Measurements from ENCODE around the gene TOX3.

The TOX3 gene

DNA sequence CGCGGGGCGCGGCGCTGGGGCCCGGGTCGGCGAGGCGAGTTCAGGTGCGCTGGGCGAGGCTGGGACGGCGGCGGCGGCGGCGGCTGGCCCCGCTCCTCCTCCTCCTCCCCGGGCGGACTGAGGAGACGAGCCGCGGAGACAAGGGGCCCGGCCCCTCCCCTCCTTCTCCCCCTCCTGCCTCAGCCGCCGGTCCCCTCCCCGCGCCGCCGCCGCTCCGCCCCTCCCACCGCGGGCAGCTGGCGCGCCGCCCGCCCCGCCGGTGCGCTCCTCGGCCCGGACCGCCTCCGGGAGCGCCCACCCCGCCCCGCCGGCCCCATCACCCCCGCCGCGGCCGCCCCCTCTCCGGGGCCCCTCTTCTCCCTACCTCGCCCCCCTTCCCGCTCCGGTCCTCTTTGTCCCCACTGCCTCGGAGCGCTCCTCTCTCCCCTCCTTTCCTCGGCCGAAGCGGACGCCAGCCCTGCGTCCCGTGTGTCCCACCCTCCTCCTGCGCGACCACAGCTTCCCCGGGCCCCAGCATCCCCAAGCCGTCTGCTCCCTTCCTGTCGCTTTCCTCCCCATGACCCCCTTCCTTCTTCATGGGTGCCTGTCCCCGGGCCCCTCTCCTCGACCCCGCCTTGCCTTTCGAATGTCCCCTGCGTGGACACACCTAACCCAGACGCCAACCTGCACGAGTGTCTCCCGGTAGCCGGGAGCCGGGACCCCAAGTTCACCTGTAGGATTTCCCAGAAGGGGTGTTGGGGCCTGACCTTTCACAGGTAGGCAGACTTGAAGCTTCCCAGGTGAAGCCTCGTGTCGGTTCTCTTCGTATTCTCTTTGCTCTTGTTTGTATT lies at the start of gene TOX3:
Gene TOX3 (minus strand): TSS at position 140 of the 830 bp plus-strand sequence. CDS start 420 bp downstream, outside the sequence.
- DNase-seq (ENCODE audit: low spot score): peak; percentile 11

- DNase-seq (ENCODE audit: low spot score): no peak
Observed at GRCh38 chr16:52592778-52593177, 45.8 kb upstream of the TOX3 start.

DNA sequence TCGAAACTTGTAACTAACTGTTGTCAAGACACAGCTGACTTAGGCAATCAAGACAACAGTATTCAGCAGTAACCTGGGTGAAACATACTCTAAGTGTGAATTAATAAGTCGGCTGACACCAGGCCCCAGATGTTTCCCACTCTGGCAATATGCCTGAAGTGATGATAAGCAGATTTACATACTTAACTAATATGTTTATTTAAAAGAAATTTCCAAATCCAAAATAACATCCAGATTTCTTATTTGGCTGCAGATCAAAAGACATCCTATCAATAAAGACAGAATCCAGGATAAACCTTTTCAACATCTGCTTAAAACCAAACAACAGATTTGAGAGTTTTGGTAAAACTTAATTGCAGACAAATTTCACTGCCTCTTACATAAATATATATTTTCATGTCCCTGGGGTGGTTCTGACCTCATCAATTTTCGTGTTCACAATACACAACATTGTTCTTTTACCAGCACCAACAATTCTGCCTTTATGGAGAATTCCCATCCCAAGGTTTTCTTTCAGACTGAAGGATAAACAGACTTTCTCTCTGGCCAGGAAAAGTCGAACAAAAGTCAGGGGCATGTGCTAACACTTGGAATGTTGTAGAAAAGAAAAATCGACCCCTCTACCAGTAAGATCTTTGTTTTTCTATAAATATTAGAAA lies 45.1 kb upstream of the TOX3 start:
- no peak for DNase-seq (ENCODE audit: low spot score)

- no peak for DNase-seq (ENCODE audit: low spot score)
Observed at GRCh38 chr16:52591471-52591870, 44.5 kb upstream of the TOX3 start.

DNA sequence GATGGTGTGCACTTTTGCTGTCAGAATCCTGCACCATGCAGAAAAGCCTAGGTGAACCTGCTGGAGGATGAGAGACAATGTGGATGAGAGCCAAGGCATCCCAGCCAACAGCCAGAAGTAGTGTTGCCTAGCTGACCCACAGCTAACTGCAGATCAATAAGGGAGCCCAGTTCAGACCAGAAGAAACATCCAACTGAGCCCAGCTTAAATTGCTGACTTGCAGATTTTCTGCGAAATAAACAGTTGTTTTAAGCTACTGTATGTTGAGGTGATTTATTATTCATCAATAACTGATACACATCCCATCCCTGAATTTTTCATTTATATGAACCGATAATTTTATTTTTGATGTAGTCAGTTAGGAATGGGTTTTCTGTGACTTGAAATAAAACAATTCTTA lies 39.2 kb upstream of the TOX3 start:
- no peak for DNase-seq (ENCODE audit: low spot score)

GRCh38 chr16:52584354-52585320 lies 37.7 kb upstream of the TOX3 start:
- DNase-seq (ENCODE audit: low spot score): no peak

- no peak for DNase-seq (ENCODE audit: low spot score)
Observed at GRCh38 chr16:52581530-52581929, 34.6 kb upstream of the TOX3 start.

DNA sequence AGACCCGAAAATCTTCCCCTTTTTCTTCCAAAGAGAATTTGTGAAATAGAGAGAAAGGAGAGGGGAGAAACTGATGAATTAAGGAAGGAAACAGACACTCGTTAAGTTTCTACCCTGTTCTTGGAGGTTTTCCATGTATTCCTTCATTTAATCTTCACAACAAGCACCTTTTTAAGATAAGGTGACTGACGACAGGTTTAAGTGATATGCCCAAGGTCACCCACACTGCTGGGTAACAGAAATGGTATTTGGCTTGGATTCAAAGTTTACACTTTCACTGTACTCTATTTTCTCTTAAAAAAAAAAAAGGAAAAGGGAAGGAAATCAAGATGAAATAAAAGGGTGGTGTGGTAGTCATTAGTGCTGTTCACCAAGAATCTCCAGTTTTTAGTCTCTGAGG lies 33.5 kb upstream of the TOX3 start:
- no peak for DNase-seq (ENCODE audit: low spot score)

DNA sequence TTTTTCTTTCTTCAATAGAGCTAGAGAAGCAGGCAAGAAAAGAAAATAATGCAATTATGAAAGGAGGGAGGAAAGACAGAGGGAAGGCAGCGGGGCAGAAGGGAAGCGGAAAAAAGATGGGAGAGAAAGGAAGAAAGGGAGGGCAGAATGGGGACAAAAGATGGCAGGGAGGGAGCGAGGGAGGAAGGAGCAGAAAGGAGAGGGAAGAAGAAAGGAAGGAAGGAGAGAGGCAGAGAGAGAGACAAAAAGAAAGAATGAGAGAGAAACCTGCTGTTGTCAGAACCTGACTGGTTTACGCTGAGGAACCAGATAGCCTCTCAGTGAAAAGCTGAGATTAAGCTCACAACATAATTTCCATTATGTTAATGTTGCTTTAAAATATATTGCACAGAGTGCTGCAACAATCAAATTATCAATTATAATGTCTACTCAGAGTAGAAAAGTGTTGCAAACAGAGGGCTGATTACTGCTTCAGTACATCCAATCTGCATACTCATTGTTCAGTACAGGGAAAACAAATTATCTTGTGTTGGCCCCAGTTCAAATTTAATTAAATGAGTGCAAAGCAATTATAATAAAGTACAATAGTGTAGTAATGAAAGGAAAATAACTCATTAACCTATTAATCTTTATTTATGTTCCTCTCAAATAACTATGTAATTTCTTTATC lies 32.0 kb upstream of the TOX3 start:
- no peak for DNase-seq (ENCODE audit: low spot score)

- DNase-seq (ENCODE audit: low spot score): no peak
Observed at GRCh38 chr16:52578007-52578828, 31.3 kb upstream of the TOX3 start.

DNA sequence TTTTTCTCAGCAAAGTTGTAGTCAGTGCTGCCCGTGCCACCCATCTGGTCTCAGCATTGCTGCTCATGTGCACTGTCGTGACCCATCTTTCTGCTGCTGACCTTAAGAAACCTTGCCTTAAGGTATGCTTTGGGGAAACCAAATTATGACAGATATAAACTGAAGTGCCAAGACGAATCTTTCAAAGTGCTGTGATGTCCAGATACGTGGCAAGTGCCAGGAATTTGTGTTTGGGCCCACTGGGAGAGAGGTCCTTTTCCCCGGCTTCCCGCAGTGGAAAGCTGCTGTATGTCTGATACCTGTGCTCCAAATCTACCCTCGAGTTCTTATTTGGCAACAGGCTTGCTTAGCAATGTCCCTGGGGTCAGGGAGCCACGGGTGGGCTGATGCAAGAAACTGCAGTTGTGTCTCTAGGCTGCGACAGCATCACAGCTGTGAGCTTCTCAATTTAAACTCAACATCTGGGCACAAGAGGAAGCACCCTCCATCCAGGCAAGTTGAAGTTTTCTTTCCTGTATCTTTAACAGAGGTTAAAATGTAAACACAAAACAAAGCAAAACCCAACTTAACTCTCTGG lies 30.3 kb upstream of the TOX3 start:
- no peak for DNase-seq (ENCODE audit: low spot score)

DNA sequence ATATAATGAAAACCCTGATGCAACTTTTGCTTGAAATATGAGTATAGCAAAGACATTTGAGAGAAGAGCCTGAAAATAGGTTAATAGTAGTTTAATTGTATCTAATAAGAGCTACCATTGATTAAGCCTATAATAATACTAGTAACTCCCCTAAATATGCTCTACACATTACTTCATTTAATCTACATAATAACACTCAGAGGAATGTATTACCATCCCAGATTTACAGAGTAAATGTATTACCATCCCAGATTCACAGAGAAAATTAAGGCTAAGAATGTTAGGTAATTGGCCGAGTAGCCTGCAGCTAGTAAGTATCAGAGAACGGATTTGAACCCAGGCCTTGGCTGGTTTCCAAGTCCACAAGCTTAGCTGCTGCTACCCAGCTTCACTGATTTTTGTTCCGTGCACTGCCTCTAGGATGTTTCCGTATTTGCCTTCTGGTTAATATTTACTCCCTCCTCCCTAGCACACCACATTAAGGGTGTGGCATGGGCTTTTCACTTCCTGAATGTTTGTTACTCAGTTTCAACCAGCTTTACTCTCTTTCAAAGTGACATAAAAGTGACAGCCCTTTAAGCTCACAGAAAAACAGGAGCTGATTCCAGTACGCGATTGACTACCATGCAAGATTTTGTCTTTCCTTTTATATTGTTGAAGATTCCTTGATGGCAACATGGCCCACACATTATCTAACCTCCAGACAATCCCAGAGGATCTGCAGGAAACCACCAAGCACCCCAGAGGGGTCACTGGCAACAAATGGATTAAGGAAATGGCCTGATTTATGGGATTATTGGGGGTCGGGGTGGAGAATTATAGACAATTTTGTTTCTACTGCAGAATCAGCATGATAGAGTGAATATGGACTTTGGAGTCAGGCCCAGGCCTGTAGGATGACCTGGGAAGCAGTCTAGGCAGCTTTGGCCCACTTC lies 26.7 kb upstream of the TOX3 start:
- DNase-seq (ENCODE audit: low spot score): no peak

GRCh38 chr16:52572656-52573055 lies 25.7 kb upstream of the TOX3 start:
- DNase-seq (ENCODE audit: low spot score): no peak

DNA sequence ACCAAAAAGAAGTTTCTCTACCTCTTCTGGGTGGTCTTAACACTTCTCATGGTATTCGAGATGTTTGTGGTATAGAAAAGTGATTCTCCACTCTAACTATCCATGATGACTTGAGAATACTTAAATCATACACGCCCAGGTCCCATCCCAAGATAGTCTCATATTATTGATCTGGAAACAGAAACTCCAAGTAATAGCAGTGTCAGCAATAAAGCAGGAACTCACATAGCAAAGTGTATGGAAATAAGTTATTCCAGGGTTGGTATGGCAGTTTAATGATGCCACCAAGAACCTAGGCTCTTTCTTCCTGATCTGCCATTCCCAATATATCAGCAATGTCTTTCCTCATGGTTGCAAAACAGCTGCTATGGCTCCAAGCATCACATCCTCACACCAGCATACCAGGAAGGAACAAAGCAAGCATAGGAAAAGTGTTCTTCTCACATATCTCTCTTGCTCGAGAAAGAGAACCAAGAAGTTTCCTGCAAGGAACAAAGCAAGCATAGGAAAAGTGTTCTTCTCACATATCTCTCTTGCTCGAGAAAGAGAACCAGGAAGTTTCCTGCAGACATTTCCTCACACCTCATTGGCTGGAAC lies 23.6 kb upstream of the TOX3 start:
- no peak for DNase-seq (ENCODE audit: low spot score)

GRCh38 chr16:52569701-52570100 lies 22.8 kb upstream of the TOX3 start:
- no peak for DNase-seq (ENCODE audit: low spot score)

- no peak for DNase-seq (ENCODE audit: low spot score)
Observed at GRCh38 chr16:52568983-52569690, 22.2 kb upstream of the TOX3 start.

DNA sequence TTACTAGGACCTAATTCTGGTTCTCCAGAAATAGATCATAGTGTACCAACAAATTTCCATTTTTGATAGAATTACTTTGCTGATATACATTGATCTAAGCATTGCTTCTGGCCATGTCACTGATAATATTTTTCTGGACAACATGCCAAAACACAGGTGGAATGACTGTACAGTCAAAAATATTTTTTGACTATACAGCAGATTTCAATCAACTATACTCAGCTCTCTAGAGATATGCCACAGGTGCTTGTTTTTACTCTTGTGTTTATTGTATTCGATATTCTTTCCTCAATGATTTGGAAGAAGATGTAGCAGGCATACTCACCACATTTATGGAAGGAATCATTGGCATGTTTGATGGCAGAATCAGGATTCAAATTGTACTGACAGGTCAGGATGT lies 21.6 kb upstream of the TOX3 start:
- DNase-seq (ENCODE audit: low spot score): no peak

- no peak for DNase-seq (ENCODE audit: low spot score)
Observed at GRCh38 chr16:52567193-52567592, 20.2 kb upstream of the TOX3 start.
